Left renal pelvis (tissue), 4 donors: ENCODE results near the gene NGFR. TPM values are rescaled to one million over a fixed set of nuclear protein-coding genes. Genes with fewer than 3 reads are reported as not detected.
"Not testable (repeated sequence)": the region's sequence is repeated elsewhere in the genome, so short reads cannot be mapped to it uniquely, and the experiment has no call there.

ENCODE experiments used
- DNase-seq, 4 donors: peaks; one replicate each; pipeline ENCODE4 v3.0.0-alpha.2; 2013; ENCODE audit warnings: low read depth in 4 of 4, low spot score in 3 of 4
- polyA plus RNA-seq, 4 donors: library from polyadenylated mRNA; unstranded; fragments of 120-200 nt; gene quantifications; one replicate each; pipeline ENCODE4 v1.2.1, GENCODE V29; 2013; ENCODE audit not compliant: insufficient read length in 4 of 4

Gene NGFR
- polyA plus RNA-seq, 4 donors, result 6.0 to 42.0 (median 6.9) TPM

DNA sequence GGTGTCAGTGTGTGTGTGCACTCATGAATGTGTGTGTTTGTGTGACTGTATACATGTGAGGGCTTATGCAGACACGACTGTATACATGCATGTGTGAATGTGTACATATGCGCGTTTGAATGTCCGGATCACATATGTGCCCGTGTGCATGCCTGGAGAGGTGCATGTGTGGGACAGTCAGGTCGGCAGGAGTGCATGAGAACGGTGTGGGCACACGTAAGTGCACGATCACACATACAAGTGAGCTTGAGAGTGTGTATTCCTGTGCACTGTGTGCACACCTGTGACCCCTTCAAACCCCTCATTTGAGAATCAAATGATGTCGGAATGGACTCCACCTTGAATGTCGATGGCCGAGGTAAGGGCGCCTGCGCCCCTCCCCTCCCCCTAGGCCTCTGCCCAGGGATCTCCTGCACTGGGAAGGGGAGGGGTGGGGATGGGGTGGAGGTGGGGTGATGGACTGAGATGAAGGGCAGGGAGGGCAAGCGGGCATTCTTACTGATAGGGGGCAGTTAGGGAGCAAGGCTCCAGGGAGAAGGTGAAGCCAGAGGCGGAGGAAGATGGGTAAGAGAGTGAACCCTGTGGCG is 601 bp upstream of the NGFR start:
- DNase-seq, result no peak

DNA sequence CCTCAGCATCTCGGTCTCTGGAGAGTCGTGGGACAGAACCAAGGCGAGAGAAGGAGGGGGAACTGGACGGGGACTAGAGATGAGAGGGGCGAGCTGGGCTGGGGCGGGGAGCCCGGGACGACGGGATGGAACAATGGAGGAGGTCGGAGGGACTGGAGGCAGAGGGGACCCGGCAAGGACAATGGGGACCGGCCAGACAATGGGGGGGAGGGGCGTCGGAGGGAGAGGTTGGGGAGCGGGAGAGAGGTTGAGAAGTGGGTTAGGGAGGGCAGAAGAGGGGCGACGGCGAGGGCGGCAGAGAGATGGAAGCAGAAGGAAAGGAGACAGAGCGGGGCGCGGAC is 719 bp downstream of the NGFR start:
- no peak for DNase-seq

DNA sequence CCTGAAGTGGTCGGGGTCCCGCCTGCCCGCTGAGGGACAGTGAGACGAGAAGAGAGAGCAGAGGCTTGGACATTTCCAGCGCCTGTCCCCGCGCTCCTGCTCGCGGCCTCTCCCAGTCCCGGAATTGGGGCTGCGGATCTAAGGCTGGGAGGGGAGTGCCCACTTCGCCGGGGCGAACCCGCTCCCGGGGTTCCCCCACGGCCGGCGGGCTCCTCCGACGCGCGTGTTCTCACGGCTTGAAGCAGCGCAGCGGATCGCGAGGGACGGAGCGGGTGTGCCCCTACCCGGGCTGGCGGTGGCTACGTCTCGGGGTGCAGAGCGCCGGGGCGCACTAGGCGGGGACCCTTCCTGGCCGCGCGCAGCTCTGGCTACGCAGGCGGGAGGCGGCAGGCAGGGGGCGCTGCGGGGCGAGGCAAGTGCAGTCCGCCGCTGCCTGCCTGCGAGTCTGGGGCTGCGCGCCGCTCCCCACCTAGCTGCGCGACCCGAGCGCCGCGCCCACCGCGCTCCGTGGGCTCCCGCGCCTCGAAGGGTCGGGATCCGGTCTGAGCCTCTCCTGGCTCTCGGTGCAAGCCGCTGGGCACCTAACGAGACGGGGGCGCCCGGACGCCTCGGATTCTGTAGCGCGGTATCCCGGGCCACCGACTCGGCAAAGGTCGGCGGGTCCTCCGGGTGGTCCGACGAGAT is 1.2 kb downstream of the NGFR start:
- no peak for DNase-seq

DNA sequence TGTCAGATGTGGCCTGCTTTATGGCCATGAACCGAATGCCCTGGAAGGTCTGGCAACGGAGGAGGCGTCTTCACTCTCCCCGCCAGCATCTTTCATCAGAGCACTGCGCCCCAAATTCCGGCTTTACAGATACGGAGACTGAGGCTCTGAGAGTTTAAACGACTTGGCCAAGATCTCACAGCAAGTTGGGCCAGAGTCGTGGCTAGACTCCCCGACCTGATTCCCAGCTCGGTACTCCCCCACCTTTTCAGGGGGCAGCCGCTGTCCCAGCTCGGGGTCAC is 1.7 kb downstream of the NGFR start:
- DNase-seq, result no peak

DNA sequence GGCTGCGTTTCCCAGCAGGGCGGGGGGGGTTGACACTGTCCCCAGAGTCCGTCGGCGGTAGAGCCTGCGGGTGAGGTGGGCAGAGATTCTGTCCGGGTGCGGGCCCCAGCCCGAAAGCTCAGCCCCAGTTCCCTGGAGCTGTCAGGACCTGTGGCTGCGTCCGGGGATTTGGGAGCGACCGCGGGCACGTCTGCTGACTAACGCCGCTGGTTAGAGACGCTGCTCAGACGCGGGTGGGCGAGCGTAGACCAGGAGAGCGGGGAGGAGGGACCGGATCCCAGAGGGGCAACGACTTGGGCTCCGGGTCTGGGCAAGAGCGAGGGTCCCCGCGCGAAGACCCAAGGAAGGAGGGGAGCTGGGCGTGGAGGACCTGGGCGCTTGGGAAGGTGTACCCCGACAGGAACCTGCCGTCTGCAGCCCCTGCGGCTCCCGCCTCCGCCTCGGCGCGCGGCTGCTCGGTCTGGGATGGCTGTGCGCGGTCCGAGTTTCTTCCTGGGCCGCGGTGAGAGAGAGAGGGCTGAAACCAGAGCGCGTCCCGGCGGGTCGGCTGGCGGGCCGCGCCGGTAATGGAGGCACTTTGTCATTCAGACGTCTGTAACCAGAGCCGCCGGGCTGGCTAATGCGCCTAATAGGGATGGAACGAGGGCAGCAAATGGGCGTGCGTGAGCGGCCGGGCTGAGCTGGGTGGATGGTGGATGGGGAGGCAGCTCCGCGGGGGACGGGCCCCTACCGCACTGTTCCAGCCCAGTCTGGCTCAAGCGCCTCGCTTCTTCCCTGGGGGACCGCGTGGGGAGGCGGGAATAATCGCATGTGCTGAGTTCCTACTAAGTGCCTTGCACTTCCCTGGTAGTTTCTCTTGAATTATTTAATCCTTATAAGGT is 2.3 kb downstream of the NGFR start:
- peak in 1 of 4 donors; percentile 67 for DNase-seq

- DNase-seq, result no peak
These were observed 3.0 kb downstream of the NGFR start for GRCh38 chr17:49498029-49498615.

- no peak for DNase-seq
These were observed 6.4 kb downstream of the NGFR start for GRCh38 chr17:49501496-49501895.

DNA sequence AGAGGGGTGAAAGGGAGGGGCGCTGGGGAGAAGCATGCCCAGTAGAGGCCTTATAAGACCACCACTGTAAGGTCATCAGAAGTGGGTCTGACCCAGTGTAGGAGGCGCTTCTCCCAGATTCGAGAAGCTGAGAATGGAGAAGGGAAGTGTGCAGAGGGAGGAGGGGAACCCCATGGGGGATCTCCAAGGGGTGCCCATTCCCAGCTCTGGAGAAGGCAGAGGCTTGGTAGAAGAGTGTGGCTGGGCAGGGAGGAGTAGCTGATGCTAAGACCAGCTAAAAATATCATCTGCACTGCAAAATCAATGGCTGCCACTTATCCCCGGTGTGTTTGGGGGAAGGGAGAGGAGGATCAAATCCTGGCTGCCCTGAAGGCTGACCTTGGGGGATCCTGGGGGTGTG is 7.2 kb downstream of the NGFR start:
- DNase-seq, result no peak

- not testable (repeated sequence) for DNase-seq
These were observed 7.6 kb downstream of the NGFR start for GRCh38 chr17:49502680-49503079.

DNA sequence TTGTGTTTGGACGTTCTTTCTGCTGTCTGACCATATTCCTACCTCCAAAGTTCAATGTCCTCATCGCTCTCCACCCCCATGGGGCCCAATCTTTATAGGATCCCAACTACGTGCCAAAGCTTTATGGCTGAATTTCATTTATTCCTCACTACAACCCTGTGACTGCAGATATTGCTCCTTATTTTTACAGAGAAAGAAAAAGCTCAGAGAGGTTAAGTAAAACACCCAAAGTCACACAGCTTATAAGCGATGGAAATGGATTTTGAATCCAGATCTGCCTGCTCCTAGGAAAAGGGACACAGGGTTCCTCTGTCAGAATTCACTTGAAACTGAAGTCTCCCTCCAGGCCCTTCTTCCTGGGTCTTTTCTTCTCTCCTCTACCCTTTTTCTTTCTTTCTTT is 9.3 kb downstream of the NGFR start:
- DNase-seq, result no peak

GRCh38 chr17:49505854-49506253 is 10.8 kb downstream of the NGFR start:
- no peak for DNase-seq

- DNase-seq, result no peak
These were observed 11.2 kb downstream of the NGFR start for GRCh38 chr17:49506282-49506681.

- DNase-seq, result no peak
These were observed 13.2 kb downstream of the NGFR start for GRCh38 chr17:49508061-49508865.

DNA sequence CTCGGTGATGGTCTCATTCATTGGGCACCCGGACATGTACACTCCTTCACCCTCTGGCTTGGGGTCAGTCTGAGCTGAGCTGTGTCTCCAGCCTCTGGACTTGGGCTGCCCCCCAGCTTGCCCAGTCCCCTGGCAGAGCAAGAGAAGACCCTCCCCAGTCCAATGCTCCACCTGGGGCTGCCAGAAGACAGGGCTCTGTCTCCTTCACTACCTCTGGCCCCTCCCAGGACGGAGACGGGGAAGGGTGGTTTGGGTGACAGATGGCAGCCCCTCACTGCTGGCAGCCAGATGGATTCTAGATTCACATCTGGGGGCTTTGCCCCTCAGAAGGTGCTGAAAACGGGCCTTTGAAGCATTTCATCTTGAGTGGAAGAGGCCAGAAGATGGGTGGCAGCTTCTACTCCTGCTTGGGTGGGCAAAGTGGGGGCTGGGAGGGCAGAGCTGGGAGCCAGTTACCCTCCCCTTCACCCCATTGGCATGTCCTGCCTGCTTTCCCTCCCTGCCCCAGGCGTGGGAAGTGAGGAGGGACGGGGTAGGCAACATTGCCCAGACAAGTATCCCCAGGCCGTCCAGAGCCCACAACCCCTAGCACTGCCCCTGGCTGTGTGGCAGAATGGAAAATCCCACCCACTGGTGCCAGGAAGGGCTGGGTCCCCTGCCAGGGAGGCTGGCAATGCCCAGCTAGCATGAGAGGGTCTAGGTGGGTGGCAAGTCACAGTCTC is 13.9 kb downstream of the NGFR start:
- DNase-seq, result no peak

DNA sequence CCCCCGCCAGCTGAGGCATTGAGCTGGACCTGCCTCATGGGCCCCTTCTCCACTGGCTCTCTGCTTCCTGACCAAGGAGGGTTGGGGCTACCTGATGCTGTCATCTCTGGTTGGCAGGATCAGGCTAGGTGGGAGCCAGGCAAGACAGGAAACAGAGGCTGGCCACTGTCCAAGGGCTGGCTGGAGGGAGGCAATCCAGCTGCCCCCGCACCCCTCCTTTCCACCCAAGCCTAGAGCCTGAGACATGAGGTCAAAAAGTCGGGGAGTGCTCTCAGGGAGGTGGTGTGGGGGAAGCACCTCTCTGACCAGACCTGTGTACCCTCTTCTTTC is 14.5 kb downstream of the NGFR start:
- no peak for DNase-seq

DNA sequence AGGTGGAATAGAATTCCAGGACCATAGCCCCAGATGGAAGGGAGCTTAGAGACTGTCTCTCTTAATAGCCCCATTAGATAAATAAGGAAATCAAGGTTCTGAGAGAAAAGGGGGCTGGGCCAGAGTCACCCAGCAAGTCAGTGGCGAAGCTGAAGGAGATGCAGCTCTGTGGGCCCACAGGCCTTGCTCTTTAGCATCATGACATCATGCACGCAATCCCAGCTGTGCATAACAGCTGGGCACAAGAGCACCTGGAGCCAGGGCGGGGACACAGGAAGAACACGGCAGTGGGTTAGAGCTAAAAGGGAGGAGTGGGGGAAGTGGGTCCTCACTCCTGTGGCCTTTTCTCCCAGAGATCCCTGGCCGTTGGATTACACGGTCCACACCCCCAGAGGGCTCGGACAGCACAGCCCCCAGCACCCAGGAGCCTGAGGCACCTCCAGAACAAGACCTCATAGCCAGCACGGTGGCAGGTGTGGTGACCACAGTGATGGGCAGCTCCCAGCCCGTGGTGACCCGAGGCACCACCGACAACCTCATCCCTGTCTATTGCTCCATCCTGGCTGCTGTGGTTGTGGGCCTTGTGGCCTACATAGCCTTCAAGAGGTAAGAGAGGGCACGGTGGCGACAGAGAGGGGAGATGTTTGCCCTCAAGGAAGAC is 15.1 kb downstream of the NGFR start:
- no peak for DNase-seq

GRCh38 chr17:49510720-49511110 is 15.6 kb downstream of the NGFR start:
- DNase-seq, result no peak

DNA sequence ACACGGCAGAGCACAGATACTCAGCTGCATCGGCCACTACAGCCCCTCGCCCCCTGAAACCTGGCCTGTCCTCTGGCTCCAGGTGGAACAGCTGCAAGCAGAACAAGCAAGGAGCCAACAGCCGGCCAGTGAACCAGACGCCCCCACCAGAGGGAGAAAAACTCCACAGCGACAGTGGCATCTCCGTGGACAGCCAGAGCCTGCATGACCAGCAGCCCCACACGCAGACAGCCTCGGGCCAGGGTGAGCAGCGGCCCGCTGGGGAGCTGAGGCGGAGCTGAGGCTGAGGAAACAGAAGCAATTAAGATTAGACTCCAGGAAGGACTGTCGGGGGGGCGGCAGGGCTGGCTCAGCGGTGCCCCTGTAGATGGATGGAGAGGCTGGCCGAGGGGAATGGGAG is 16.7 kb downstream of the NGFR start:
- no peak for DNase-seq

- no peak for DNase-seq
These were observed 17.4 kb downstream of the NGFR start for GRCh38 chr17:49512296-49513043.
